Measurements from ENCODE around the gene NPY.
"Not testable (repeated sequence)": the region's sequence is repeated elsewhere in the genome, so short reads cannot be mapped to it uniquely, and the experiment has no call there.

NPY gene

DNA sequence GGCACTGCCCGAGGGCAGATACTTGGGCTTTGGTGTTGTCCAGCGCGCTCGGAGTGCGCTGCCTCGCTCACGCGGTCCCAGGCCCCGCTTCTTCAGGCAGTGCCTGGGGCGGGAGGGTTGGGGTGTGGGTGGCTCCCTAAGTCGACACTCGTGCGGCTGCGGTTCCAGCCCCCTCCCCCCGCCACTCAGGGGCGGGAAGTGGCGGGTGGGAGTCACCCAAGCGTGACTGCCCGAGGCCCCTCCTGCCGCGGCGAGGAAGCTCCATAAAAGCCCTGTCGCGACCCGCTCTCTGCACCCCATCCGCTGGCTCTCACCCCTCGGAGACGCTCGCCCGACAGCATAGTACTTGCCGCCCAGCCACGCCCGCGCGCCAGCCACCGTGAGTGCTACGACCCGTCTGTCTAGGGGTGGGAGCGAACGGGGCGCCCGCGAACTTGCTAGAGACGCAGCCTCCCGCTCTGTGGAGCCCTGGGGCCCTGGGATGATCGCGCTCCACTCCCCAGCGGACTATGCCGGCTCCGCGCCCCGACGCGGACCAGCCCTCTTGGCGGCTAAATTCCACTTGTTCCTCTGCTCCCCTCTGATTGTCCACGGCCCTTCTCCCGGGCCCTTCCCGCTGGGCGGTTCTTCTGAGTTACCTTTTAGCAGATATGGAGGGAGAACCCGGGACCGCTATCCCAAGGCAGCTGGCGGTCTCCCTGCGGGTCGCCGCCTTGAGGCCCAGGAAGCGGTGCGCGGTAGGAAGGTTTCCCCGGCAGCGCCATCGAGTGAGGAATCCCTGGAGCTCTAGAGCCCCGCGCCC, at the start of gene NPY:
Gene NPY, plus strand, starts transcription at position 294 of the 802 bp plus-strand sequence. CDS start 1,051 bp downstream, outside the sequence.
- DNase-seq = peak; percentile 24

DNA sequence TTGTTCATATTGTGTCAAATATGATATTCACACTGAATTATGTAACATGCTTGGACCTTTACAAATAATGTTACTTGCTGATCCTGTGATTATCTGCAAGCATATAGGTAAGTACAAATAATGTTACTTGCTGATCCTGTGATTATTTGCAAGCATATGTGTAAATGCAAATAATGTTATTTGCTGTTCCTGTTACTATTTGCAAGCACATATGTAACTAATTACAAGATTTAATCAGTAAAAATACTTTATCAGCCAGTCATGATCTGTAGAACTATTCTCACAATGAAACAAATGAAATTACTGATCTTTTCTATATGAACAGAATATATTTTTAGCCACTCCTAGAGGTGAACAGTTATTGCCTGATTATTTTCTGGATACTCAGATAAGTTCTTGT, 44.7 kb upstream of the NPY start:
- DNase-seq = no peak

- DNase-seq = no peak
These were observed 42.8 kb upstream of the NPY start for GRCh38 chr7:24241206-24241605.

GRCh38 chr7:24244554-24244953, 39.4 kb upstream of the NPY start:
- DNase-seq = no peak

DNA sequence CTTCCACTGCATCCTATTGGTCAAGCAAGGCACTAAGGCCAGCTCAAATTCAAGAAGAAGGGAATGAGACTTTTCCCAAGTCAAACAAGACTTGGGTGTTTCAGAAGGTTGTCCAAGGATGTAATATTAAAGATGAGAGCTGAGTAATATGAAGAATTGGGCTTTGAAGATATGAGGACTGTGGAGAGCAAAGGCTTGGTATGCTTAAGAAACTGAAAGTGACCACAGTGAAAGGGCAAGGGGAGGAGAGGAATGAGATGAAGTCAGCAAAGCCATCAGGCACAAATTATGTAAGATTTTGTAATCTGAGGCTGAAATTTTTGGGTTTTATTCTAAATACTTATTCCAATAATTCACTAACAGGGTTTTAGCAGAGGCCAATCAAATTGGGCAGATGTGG, 38.6 kb upstream of the NPY start:
- no peak for DNase-seq

- no peak for DNase-seq
These were observed 34.7 kb upstream of the NPY start for GRCh38 chr7:24249266-24249665.

DNA sequence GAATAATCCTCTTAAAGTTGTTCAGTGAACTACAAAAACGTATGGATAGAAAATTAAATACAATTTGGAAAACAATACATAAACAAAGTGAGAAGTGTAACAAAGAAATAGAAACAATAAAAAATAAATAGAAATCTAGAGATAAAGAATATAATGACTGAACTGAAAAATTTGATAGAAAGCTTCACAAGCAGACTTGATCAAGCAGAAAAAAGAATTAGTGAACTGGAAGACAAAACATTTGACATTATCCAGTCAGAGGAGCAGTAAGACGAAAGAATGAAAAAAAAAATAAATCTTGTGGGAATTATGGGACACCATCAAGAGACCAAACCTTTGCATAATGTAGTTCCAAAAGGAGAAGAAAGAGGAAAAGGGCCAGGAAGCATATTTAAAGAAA, 32.4 kb upstream of the NPY start:
- no peak for DNase-seq

GRCh38 chr7:24255139-24255538, 28.9 kb upstream of the NPY start:
- no peak for DNase-seq

- not testable (repeated sequence) for DNase-seq
These were observed 25.7 kb upstream of the NPY start for GRCh38 chr7:24258324-24258723.

DNA sequence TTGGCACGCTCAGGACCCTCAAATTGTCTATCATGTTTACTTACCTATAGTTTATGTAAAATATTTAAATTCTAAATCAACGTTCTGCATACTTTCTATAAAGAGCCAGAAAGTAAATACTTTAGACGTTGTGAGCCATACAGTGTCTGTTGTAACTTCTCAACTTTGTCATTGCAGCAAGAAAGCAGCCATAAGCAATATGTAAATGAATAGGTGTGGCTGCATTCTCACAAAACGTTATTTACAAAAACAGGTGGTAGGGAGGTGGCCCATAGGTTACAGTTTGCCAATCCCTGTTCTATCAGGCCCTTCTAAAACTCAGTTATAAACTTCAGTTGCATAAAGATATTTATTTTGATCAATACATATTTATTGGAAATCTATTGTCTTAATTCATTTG, 12.1 kb upstream of the NPY start:
- DNase-seq = no peak

DNA sequence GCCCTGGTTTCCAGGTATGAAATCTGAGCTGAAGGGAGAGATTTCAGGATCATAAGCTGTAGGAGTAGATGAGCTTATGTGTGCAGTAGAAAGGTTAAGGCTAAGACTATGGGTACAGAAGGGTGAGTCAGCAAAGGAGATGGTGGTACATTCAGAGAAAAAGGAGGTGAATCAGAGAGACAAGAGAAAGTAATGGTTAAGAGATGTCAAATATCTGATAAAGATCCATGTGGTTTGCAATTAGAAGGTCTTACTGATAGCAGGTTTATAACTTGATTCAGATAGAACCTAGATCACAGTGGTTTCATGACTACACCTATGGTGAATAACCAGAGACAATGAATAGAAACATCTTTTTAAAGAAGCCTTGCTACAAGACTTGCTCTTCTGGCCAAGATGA, 4.5 kb upstream of the NPY start:
- DNase-seq = no peak

DNA sequence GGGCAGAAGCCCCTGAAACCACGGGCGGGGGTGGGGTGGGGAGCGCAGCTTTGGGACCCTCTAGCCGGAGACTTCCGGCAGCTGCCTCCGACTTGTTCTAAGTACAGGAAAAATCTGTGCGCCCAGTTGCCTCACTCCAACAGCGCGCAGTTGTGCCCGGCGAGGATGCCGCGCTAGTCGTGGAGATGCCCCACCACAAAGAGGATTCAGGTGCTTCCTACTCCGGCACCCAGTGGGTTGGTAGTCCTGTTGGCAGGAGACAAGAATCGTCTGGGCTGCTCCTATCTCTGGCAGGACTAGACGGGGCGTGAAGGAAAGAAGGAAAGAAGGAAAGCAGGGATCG, 465 bp upstream of the NPY start:
- DNase-seq = no peak

GRCh38 chr7:24284699-24285506, 913 bp downstream of the NPY start:
- DNase-seq = no peak

GRCh38 chr7:24290004-24290641, 6.1 kb downstream of the NPY start:
- peak; percentile 41 for DNase-seq

GRCh38 chr7:24291271-24291670, 7.3 kb downstream of the NPY start:
- no peak for DNase-seq

- DNase-seq = no peak
These were observed 13.4 kb downstream of the NPY start for GRCh38 chr7:24297362-24297761.

DNA sequence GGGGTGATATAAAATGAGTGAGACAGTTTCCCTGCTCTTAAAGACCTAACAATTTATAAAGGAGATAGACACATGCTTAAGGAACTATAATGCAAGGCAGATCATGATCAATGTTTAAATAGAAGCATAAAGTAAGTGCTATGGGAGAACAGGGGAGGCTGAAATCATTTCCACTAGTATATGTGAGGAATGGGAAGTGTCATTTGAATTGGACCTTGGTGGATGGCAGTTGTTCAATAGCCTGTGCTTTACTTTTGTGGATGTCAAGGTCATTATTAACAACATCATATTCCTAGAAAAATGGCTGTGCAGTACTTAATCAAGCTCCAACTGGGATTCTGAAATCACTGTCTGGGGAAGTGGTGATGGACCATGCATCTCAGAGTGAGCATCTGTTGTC, 14.7 kb downstream of the NPY start:
- no peak for DNase-seq

- no peak for DNase-seq
These were observed 15.2 kb downstream of the NPY start for GRCh38 chr7:24299192-24299591.

GRCh38 chr7:24301703-24302102, 17.7 kb downstream of the NPY start:
- DNase-seq = no peak

DNA sequence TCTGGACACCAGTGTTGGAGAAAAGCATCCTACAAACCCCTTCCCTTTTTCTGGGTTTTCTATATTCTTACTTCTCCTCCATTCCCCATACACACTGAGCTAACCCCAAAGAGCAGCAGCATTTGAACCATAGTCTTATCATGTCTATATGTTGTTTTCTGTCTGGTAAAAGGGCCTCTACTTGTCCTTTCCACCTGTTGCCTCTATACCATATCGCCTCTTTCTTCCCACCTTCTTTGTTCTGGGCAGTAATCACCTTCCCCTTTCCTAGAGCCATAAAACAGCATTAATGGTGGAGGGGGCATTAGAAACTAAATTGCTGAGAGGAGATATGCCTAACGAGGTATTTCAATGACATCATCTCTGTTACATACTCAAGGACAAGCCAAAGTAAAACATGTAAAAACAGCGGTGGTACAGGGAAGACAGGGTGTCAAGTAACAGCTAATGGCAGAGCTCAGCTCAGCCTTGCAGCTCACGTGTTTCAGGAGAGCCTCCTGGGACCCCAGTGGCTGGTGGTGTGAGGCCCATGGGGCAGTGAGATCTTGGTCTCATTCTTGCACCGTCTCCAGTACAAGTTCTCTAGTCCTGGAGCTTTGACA, 20.6 kb downstream of the NPY start:
- no peak for DNase-seq

GRCh38 chr7:24307326-24307725, 23.3 kb downstream of the NPY start:
- no peak for DNase-seq

DNA sequence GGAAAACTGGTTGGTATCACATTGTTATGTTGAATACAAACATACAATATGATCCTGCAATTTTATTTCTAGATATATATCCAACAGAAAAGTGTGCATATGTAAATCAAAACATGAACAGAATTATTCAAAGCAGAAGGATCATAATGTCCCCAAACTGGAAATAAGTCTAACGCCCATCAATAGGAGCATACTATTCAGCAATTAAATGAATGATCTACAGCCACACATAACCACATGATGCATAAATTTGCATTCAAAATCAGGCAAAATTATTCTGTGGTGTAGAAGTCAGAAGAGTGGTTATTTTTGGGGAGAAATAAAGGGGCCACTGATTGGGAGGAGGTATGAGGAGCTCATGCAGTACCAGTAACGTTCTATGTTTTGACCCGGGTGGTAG, 28.6 kb downstream of the NPY start:
- no peak for DNase-seq

- no peak for DNase-seq
These were observed 29.8 kb downstream of the NPY start for GRCh38 chr7:24313777-24314176.

GRCh38 chr7:24316340-24316739, 32.4 kb downstream of the NPY start:
- DNase-seq = no peak
